ENCODE data around the gene PANK4.
A peak's percentile ranks its signal among the peaks of the same experiment; 100 is the strongest.

The PANK4 gene

DNA sequence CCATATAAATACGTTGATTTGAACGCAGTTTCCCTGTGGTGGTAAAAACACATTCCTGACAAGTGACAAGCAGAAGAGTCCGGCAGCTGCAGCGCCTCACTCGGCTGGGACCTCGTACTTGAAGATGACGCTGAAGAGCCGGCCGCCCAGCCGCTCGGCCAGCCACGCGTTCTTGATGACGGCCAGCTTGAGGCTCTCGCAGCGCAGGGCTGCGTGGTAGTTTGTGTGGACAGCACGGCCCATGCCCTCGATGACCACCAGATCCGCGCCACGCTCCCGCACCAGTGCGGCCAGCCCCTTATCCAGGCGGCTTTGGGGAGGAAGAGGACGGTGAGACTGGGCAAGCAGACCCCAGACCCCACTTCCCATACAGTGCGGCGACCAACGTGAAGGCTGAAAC lies 17.6 kb downstream of the PANK4 start:
- no peak for DNase-seq

GRCh38 chr1:2508180-2508579 lies 18.2 kb downstream of the PANK4 start:
- no peak for DNase-seq

- DNase-seq, result no peak
Measured at GRCh38 chr1:2507744-2508155, 18.6 kb downstream of the PANK4 start.

- DNase-seq, result no peak
Measured at GRCh38 chr1:2506901-2507565, 19.4 kb downstream of the PANK4 start.

DNA sequence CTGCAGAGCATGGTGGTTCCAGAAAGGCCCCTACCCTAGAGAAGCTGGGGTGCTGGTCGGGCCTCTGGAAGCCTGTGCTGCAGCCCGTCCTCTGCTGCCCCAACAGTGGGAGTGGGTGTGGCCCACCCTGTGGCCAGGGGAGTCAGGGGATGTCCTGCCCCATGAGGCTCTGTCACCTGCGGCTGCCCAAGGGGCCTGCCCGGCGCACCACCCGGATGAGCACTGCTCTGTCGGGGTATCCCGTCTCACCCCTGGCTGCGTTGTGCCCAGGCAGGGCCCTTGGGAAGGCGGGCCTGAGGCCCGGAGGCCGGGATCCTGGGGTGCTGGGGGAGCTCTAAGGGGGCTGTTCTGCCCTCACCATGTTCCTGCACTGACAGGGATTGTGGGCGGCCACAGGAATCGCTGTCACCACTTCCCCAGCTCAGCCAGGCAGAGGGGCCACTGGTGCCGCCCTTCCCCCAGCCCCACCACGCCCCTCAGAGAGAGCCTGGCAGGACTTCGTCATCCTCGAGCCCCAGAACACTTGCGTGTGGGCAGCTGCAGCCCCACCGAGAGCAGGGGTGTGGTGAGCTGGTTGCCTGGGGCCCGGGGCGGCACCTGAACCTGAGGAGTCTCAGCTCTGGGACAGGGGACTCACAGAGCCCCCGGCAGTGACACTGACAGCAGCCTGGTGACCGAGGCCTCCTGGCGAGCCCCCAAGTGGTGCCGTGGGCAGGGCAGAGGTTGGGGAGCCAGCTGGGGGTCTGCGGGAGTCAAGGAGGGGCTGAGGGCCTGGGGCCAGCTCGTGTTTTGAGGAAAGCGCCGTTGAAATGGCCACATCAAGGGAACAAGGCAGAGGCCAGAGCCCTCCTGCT lies 20.2 kb downstream of the PANK4 start:
- DNase-seq, result no peak

DNA sequence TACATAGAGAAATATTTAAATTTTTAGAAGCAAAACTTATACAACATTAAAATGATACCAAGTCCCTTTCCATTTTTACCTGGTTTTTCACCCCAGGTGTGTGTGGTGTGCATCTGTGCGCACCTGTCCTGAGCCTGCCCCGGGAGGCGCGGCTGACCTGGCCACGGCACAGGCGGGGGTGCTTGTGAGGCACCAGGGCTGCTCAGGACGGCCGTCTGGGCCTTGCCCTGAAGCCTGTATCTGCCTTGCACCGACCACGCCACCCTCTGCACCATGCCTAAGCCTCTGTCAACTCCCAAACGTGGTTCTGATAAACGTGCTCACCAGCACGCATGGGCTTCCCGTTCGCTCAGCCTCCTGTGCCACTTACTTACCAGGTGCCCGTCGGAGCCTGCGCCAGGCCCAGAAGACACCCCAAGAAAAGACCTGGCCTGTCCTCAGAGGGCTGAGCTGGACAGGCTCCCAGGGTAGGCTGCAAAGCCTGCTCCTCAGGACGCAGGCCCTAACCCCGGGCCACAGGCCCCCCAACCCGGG lies 20.9 kb downstream of the PANK4 start:
- no peak for DNase-seq

DNA sequence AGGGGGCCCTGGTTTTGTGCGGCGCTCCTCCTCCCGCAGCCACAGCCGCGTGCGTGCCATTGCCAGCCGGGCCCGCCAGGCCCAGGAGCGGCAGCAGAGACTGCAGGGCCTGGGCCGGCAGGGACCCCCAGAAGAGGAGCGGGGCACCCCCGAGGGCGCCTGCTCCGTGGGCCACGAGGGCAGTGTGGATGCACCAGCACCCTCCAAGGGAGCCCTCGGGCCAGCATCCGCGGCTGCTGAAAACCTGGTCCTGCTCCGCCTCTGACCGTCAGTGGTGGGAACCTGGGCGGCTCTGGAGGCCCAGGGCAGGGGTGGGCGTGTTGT lies 21.5 kb downstream of the PANK4 start:
- no peak for DNase-seq

DNA sequence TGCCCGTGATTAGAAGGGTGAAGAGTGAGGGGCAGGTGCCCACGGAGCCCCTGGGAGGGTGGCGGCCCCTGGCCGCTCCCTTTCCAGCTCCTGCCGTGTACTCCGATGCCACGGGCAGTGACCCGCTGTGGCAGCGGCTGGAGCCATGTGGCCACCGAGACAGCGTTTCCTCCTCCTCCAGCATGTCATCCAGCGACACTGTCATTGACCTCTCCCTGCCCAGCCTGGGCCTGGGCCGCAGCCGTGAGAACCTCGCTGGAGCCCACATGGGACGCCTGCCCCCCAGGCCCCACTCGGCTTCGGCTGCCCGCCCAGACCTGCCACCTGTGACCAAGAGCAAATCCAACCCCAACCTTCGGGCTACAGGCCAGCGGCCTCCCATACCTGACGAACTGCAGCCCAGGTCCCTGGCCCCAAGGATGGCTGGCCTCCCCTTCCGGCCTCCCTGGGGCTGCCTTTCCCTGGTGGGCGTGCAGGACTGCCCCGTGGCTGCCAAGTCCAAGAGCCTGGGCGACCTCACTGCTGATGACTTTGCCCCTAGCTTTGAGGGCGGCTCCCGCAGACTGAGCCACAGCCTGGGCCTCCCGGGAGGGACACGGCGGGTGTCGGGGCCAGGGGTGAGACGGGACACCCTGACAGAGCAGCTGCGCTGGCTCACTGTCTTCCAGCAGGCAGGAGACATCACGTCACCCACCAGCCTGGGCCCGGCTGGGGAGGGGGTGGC lies 22.0 kb downstream of the PANK4 start:
- no peak for DNase-seq

GRCh38 chr1:2503554-2504224 lies 22.7 kb downstream of the PANK4 start:
- DNase-seq, result no peak

DNA sequence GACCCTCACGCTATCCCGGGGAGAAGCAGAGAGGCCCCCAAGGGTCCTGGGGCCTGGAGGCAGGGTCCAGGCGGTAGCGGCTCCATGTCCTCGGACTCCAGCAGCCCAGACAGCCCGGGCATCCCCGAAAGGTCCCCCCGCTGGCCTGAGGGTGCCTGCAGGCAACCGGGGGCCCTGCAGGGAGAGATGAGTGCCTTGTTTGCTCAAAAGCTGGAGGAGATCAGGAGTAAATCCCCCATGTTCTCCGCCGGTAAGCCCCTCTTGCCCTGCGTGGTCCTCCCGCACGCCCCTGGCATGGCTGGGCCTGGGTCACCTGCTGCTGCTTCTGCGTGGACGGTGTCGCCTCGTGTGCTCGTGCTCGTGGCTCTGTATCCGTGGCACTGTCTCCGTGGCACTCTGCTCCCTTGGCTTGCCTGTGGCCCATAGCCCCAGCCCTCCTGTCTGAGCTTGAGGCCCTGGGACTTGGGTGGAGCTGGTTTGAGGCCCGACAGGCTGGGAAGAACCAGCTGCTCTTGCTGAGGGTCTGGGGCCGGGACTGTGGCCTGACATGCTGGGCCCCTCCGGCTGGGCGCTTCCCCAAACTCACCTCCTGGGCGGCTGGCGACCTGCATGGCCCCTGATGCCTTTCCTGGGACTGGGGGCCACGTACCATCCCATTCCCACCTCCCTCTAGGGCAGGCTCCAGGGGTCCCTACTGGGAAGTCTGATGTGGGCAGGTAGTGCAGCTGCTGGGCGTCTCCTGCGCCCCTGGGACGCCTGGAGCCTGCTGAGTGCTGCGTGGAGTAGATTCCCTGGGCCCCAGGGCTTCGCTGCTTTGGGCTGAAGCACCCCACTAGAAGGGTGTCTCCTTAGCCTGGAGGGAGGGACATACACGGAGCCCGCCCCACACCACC lies 23.5 kb downstream of the PANK4 start:
- peak; percentile 6 for DNase-seq

DNA sequence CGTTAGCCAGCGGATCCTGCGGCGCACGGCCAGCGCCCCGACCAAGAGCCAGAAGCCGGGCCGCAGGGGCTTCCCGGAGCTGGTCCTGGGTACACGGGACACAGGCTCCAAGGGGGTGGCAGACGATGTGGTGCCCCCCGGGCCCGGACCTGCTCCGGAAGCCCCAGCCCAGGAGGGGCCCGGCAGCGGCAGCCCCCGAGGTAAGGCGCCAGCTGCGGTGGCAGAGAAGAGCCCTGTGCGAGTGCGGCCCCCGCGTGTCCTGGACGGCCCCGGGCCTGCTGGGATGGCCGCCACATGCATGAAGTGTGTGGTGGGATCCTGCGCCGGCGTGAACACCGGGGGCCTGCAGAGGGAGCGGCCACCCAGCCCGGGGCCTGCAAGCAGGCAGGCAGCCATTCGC lies 24.2 kb downstream of the PANK4 start:
- DNase-seq, result no peak

DNA sequence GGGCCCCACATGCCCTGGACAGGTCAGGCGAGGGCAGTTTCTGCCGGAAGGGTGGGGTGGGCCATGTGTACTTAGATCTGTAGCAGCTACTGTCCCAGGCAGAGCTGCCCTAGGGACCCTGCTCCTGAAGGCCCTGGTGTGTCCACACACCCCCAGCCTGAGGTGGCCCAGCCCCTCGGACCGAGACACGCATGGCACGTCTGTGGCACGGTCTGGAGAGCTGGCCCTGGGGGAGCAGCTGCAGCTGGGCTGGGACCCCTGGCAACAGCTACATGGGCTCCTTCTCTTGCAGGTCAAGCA lies 24.6 kb downstream of the PANK4 start:
- no peak for DNase-seq

DNA sequence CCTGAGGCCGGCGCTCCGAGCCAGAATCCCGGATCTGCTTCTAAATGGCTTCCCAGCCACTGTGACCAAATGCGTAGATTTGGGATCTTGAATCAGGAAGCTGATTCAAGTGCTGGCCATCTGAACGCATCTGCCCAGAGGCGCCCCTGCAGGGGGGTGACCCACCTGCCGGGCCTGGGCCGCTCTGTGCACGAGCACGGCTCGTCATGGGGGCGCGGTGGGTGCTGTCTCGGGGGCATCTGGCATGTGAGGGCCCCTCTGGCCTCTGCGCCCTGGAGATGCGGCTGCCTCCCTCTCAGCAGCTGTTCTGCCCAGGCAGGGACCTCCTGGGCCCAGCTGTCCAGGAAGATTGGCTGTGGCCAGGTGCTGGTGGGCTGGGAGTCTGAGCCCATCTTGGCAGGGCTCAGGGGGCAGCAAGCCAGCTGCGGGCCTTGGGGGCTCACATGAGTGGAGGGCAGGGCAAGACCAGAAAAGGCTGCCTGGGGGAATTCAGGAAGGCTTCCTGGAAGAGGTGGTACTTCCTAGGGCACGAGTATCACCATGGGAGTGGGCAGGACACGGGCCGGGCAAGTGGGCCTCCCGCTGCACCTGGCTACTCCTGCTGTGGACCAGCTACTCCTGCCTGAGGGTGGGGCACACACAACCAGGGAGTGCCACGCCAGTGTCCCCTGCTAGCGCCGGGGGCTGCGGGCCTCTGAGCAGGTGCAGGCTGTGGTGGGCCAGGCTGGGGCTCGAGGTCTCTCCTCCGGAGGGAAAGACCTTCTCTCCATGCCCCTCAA lies 25.2 kb downstream of the PANK4 start:
- no peak for DNase-seq

- DNase-seq, result no peak
Measured at GRCh38 chr1:2499986-2500596, 26.3 kb downstream of the PANK4 start.

GRCh38 chr1:2499260-2499659 lies 27.1 kb downstream of the PANK4 start:
- DNase-seq, result no peak

- no peak for DNase-seq
Measured at GRCh38 chr1:2498648-2499047, 27.7 kb downstream of the PANK4 start.

DNA sequence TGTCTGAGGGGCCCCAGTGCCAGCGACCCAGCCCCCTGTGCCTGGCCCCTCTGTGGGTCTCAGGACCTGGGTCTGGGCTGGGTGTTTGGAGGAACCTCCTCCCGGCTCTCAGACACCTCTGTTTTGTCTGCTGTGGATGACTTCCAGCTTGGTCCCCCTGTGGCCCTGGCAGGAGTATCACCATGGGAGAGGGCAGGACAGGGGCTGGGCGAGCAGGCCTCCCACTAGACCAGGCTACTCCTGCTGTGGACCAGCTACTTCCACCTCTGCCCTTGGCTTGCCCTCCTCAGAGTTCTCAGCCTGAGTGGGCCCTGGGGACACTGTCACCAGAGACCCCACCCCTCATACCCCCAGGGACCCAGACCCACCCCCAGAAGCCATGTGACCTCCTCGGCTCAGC lies 28.5 kb downstream of the PANK4 start:
- DNase-seq, result no peak

DNA sequence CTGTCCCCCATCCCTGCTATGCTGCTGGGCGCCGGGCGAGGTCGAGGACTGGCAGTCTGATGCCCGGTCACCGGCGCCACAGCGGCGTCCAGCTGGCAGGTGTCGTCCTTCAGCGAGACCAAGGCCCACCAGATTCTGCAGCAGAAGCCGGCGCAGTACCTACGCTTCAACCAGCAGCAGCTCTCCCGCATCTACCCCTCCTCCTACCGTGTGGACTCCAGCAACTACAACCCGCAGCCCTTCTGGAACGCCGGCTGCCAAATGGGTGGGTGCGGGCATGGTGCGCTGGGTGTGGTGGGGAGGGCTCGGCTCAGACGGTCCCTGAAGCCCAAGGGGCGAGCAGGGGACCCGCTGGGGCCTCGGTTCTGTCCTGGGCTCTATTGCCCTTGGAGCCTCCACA lies 29.6 kb downstream of the PANK4 start:
- DNase-seq, result no peak

DNA sequence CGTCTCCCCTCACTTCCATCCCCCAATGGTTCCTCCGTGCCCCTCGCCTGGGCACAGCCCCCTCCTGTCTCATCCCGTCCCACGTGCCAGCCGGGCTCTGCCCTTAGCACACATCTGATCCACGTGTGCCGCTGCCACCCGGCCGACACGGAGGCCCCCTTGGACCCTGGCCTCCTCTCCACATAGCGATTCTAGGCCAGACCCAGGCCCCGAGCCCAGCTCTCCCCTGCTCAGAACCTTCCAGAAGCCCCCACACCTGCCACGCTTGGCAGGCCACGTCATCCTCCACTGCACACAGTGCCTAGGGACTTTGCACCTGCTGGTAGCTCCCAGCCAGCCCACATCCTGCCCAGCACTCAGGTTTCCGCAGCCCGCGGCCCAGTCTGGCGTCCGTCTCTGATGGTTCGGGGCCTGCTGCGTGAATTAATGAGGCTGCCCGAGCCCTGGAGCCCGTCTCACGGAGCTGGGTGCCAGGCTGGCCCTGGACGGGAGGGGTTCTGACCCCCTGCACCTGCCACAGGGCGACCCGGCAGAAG lies 30.2 kb downstream of the PANK4 start:
- no peak for DNase-seq

GRCh38 chr1:2495546-2495945 lies 30.9 kb downstream of the PANK4 start:
- no peak for DNase-seq

DNA sequence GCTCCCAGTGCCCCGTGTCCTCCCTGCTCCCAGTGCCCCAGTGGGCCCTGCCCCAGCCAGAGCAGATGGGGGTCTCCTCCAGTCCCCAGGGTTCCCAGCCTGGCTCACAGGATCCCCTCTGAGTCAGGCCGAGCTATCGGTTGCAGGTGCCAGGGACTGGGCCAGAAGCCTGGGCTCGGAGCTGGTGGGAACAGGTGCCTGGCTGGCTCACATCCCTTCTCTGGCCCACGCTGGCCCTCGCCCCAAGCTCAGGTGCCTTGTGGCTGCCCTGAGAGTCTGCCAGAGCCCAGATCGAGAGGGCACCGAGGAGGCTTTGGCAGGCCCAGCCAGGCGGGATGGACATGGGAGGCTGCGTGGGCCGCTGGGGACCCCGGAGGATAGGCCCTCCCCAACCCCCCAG lies 31.4 kb downstream of the PANK4 start:
- no peak for DNase-seq
